ENCODE data around the gene SMC6. TPM values are rescaled to one million over a fixed set of nuclear protein-coding genes. Genes with fewer than 3 reads are reported as not detected.
A peak's percentile ranks its signal among the peaks of the same experiment; 100 is the strongest.

SMC6 gene
- total RNA-seq, 4 donors from 2014 or later: 7.5 to 11.0 (median 9.6) TPM

DNA sequence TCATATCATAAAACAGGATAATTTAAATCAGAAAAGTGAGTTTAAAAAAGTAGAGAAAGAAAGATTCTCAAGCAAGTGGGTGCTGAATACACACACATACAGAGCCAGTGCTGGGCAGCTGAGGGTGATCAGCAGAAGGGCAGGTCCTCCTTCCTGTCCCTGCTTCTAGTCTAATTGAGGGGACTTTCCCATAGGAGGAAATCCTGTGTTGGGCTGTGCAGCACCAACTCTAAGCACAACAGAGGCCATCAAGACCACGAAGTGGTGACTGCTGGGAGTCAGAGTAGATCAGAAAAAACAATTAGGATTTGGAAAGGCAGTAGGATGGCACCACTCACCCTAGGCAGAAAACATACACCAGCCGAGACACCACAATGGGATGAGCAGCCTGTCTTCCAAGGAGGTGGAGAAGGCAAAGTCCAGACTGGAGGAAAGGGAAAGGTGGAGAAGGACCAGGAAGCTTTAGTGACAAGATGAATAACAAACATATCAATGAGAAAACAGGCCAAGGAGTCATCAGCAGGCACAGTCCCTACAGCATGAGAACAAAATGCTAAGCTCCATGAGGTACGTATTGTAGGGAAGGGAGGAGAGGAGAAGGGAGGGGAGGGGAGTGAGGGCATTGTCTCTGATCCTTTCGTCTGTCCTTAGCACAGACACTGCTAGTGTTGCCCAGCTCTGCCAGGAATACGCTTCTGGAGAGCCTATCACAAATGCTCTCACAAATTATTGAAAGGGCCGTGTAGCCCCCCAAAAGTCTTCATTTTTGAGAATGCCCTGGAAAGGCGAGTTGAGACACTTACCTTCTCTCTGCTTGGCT lies 45.9 kb upstream of the SMC6 start:
- H3K27ac ChIP-seq: peak overlapping the region in 2 of 4 donors; percentile 19 to 45
- in situ Hi-C loops (cut with MboI; ENCODE audit: low sequenced_read_pairs in 4 of 4) (no loop called here), intact Hi-C loops (cut with DNase I; ENCODE audit: low total_unique reads) (no loop called here)

DNA sequence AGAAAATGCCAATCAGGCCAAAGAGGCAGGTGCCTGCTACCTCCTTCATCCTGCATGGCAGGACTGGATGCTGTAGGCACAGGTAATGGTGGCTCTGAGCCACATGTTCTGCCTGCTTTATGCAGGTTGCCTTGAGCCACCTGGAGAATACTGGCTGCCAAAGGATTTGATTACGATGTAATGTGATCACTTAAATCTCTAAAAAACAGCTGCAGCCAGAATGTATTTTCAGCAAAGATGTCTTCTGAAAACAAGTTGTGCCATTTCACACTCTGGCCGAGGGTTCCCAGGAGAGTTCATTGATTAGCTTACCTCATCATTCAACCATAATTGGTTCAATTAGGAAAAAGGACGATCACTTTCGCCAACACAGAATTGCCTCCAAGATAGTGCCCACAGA lies 44.7 kb upstream of the SMC6 start:
- no peak for TF ChIP-seq POLR2A (IDR thresholded peaks at IDR 0.05)
- TF ChIP-seq, protein P1, sequence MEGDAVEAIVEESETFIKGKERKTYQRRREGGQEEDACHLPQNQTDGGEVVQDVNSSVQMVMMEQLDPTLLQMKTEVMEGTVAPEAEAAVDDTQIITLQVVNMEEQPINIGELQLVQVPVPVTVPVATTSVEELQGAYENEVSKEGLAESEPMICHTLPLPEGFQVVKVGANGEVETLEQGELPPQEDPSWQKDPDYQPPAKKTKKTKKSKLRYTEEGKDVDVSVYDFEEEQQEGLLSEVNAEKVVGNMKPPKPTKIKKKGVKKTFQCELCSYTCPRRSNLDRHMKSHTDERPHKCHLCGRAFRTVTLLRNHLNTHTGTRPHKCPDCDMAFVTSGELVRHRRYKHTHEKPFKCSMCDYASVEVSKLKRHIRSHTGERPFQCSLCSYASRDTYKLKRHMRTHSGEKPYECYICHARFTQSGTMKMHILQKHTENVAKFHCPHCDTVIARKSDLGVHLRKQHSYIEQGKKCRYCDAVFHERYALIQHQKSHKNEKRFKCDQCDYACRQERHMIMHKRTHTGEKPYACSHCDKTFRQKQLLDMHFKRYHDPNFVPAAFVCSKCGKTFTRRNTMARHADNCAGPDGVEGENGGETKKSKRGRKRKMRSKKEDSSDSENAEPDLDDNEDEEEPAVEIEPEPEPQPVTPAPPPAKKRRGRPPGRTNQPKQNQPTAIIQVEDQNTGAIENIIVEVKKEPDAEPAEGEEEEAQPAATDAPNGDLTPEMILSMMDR (IDR thresholded peaks at IDR 0.05 in 4 of 5, conservative IDR thresholded peaks at IDR 0.05 in 1 of 5): no peak
- Histone ChIP-seq H3K4me1 (peaks cover 23 to 27% of the 10 kb centered on the region in 2 donors), H3K27ac (no peak overlapping the region), H3K27me3 (no peaks in the 10 kb centered on the region), H3K36me3 (no peaks in the 10 kb centered on the region), H3K4me3 (no peak overlapping the region), H3K9me3 (no peaks in the 10 kb centered on the region)
- no peak for DNase-seq
- intact Hi-C loops (cut with DNase I; ENCODE audit: low total_unique reads): no loop called here
- ATAC-seq: no peak
- in situ Hi-C loops (cut with MboI; ENCODE audit: low sequenced_read_pairs in 4 of 4): no loop called here

More for the DNA sequence above, 45.9 kb upstream of the SMC6 start:
- Histone ChIP-seq H3K27me3 (no peaks in the 10 kb centered on the region), H3K4me1 (peaks cover 13 to 17% of the 10 kb centered on the region in 2 donors), H3K36me3 (no peaks in the 10 kb centered on the region), H3K4me3 (no peak overlapping the region), H3K9me3 (no peaks in the 10 kb centered on the region)
- ATAC-seq: no peak
- no peak for TF ChIP-seq POLR2A (IDR thresholded peaks at IDR 0.05)
- DNase-seq: no peak

DNA sequence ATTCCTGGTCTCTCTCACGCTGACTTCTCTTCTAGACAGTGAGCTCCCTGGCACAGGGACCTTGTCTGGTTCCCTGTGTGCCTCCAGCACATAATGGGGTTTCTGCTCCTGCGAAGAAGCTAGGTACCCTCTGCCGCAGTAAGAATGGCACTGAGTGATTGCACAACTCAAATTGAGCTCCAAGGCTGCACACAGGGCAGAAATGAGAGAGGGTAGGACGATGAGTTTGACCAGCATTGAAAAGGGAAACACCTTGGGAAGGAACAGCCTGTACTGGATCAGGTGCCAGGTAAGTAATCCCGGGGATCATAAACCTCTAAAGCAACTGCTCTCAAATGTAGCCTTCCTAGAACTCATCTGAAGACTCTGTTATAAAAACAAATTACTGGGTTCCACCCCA lies 41.7 kb upstream of the SMC6 start:
- intact Hi-C loops (cut with DNase I; ENCODE audit: low total_unique reads): no loop called here
- H3K36me3 ChIP-seq: no peaks in the 10 kb centered on the region
- no peaks in the 10 kb centered on the region for H3K27me3 ChIP-seq
- no peak overlapping the region for H3K4me3 ChIP-seq
- H3K4me1 ChIP-seq: peaks cover 27 to 35% of the 10 kb centered on the region in 2 donors
- TF ChIP-seq, protein P1 (IDR thresholded peaks at IDR 0.05 in 4 of 5, conservative IDR thresholded peaks at IDR 0.05 in 1 of 5): no peak
- no peak for TF ChIP-seq POLR2A (IDR thresholded peaks at IDR 0.05)
- DNase-seq (peak; percentile 33 to 41), ATAC-seq (peak; percentile 74 to 77)
- H3K27ac ChIP-seq: peak overlapping the region in 3 of 4 donors; percentile 49 to 75 (median 60)
- in situ Hi-C loops (cut with MboI; ENCODE audit: low sequenced_read_pairs in 4 of 4): no loop called here
- H3K9me3 ChIP-seq: no peaks in the 10 kb centered on the region

DNA sequence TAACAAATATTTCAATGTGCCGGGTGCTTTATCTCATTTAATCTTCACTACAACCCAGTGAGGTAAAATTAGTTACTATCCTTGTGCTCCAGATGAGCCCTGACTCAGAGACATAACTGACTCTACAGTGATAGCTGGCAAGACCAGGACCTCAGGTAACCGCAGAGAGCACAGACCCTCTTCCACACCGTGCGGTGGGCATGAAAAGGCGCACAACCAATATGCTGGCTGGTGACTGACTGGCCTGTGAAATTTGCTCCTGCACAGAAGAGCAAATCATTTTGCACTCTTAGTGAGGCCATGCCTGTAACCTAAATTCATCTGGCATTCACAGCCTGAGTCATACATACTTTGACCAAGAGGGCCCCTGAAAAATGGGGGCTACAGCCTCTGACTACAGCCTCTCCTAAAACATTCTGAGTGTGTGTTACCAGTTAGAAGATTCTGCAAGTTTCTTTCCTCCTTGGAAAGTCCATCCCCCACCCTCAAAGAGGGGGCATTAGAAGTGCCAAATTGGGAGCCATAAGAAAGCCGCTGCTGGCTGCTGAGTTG lies 40.3 kb upstream of the SMC6 start:
- Histone ChIP-seq H3K36me3 (no peaks in the 10 kb centered on the region), H3K4me1 (peaks cover 27 to 30% of the 10 kb centered on the region in 2 donors), H3K9me3 (no peaks in the 10 kb centered on the region), H3K27me3 (no peaks in the 10 kb centered on the region), H3K27ac (peak overlapping the region in 3 of 4 donors; percentile 35 to 64 (median 50)), H3K4me3 (no peak overlapping the region)
- in situ Hi-C loops (cut with MboI; ENCODE audit: low sequenced_read_pairs in 4 of 4): no loop called here
- no peak for ATAC-seq
- TF ChIP-seq POLR2A (IDR thresholded peaks at IDR 0.05): no peak
- TF ChIP-seq, protein P1 (IDR thresholded peaks at IDR 0.05 in 4 of 5, conservative IDR thresholded peaks at IDR 0.05 in 1 of 5): no peak
- DNase-seq: no peak
- intact Hi-C loops (cut with DNase I; ENCODE audit: low total_unique reads): no loop called here

DNA sequence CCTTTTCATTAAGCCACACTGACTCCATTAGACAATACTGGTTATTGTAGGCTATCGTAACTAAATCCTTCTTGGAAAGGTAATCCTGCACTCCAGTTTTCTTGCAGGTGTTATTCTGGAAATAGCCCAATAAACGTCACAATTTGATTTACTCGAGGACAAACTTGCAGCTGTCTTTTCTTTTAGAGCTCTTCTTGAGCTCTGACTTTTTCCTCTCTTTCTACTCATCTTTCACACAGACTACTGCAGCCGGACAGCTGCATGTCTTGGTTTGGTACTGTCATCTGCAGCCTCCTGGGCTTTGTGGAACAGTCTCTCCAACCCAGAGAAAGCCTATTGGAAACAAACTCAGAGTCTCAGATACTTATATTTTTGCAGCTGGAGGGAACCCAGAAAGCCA lies 39.7 kb upstream of the SMC6 start:
- in situ Hi-C loops (cut with MboI; ENCODE audit: low sequenced_read_pairs in 4 of 4) (no loop called here), intact Hi-C loops (cut with DNase I; ENCODE audit: low total_unique reads) (no loop called here)
- no peak for DNase-seq
- Histone ChIP-seq H3K4me1 (peaks cover 27 to 30% of the 10 kb centered on the region in 2 donors), H3K4me3 (no peak overlapping the region), H3K9me3 (no peaks in the 10 kb centered on the region), H3K27me3 (no peaks in the 10 kb centered on the region), H3K27ac (peak overlapping the region in 3 of 4 donors; percentile 35 to 64 (median 50)), H3K36me3 (no peaks in the 10 kb centered on the region)
- peak; percentile 62 to 66 for ATAC-seq
- TF ChIP-seq, protein P1 (IDR thresholded peaks at IDR 0.05 in 4 of 5, conservative IDR thresholded peaks at IDR 0.05 in 1 of 5): no peak
- no peak for TF ChIP-seq POLR2A (IDR thresholded peaks at IDR 0.05)
